Fibroblast of lung (primary cell): ENCODE data around the gene WDR12. TPM values are rescaled to one million over a fixed set of nuclear protein-coding genes. Genes with fewer than 3 reads are reported as not detected.
"Not testable (repeated sequence)": the region's sequence is repeated elsewhere in the genome, so short reads cannot be mapped to it uniquely, and the experiment has no call there.

Experiments
- DNase-seq, 2 donors: peaks; one replicate each; pipeline versions ENCODE4 v3.0.0 to v3.0.0-alpha.2; 2010; ENCODE audit warnings: low read depth in 2 of 2
- H2AFZ ChIP-seq: 2 replicates; pipeline ENCODE4 v1.5.1; 2012; ENCODE audit warnings: low read length, control low read depth, inconsistent platforms
- H3K27ac ChIP-seq: 2 replicates; pipeline ENCODE4 v1.5.1; 2011; ENCODE audit warnings: low read length, control low read depth; ENCODE audit not compliant: insufficient read depth
- H3K27me3 ChIP-seq: 2 replicates; pipeline ENCODE4 v1.5.1; 2011; ENCODE audit warnings: mild to moderate bottlenecking, low read length; ENCODE audit not compliant: control insufficient read depth, insufficient read depth
- H3K36me3 ChIP-seq: 2 replicates; pipeline ENCODE4 v1.5.1; 2011; ENCODE audit warnings: low read length; ENCODE audit not compliant: control insufficient read depth, insufficient read depth
- H3K4me1 ChIP-seq: 2 replicates; pipeline ENCODE4 v1.5.1; 2011; ENCODE audit warnings: low read length; ENCODE audit not compliant: control insufficient read depth, insufficient read depth; ENCODE audit errors: extremely low read depth
- H3K4me2 ChIP-seq: 2 replicates; pipeline ENCODE4 v1.5.1; 2011; ENCODE audit warnings: low read length, control low read depth; ENCODE audit not compliant: insufficient read depth; ENCODE audit errors: extremely low read depth
- H3K4me3 ChIP-seq, 4 experiments: fragments of 200-600 bp in 1 of 4; sonication (generic) in 1 of 4; replicated peaks in 1 of 4; 2 replicates each; pipeline ENCODE4 v1.5.1; 2011 to 2016; ENCODE audit warnings: low read length in 4 of 4, low read depth in 3 of 4, mild to moderate bottlenecking in 3 of 4, control low read depth in 2 of 4, inconsistent platforms in 1 of 4, mixed read lengths in 1 of 4; ENCODE audit not compliant: insufficient read depth in 1 of 4; ENCODE audit errors: control extremely low read depth in 1 of 4
- H3K79me2 ChIP-seq: 2 replicates; pipeline ENCODE4 v1.5.1; 2012; ENCODE audit warnings: mild to moderate bottlenecking, low read length, inconsistent platforms; ENCODE audit not compliant: control insufficient read depth, insufficient read depth
- H3K9ac ChIP-seq: 2 replicates; pipeline ENCODE4 v1.5.1; 2011; ENCODE audit warnings: mild to moderate bottlenecking, low read length, control low read depth; ENCODE audit not compliant: insufficient read depth
- H3K9me3 ChIP-seq: 2 replicates; pipeline ENCODE4 v1.5.1; 2012; ENCODE audit warnings: low read depth, low read length; ENCODE audit not compliant: control insufficient read depth, insufficient read depth
- H4K20me1 ChIP-seq: 2 replicates; pipeline ENCODE4 v1.5.1; 2011; ENCODE audit warnings: low read length; ENCODE audit not compliant: control insufficient read depth, insufficient read depth; ENCODE audit errors: extremely low read depth
- EZH2 ChIP-seq: IDR thresholded peaks from 2 replicates; pipeline ENCODE4 v1.5.1; 2012; ENCODE audit warnings: low read length, control low read depth, mild to moderate bottlenecking; ENCODE audit errors: missing control alignments
- polyA minus RNA-seq: library from RNA; depleted of rRNA, polyadenylated mRNA; stranded (reverse); fragments of >200 nt; gene quantifications from 2 replicates; pipeline ENCODE4 v1.2.3, GENCODE V29; 2011; ENCODE audit warnings: low replicate concordance
- polyA plus RNA-seq, 2 donors: library from polyadenylated mRNA; depleted of rRNA in 1 of 2; stranded (reverse) in 1 of 2; unstranded in 1 of 2; fragments of >200 nt; gene quantifications; 2 replicates each; pipeline ENCODE4 v1.2.1, GENCODE V29; 2011 to 2012; ENCODE audit warnings: missing spikeins in 1 of 2
- total RNA-seq: library from RNA; depleted of rRNA; stranded (reverse); fragments of >200 nt; gene quantifications from 2 replicates; pipeline ENCODE4 v1.2.1, GENCODE V29; 2014
- TF ChIP-seq, protein P1 (sequence below), 2 donors: IDR thresholded peaks in 1 of 2; conservative IDR thresholded peaks in 1 of 2; 1 replicate in 1 of 2; 2 replicates in 1 of 2; pipeline ENCODE4 v1.5.1; 2011 to 2012; ENCODE audit warnings: low read length in 2 of 2, control low read depth in 1 of 2, inconsistent platforms in 1 of 2, low read depth in 1 of 2, mild to moderate bottlenecking in 1 of 2

WDR12 gene
- total RNA-seq (26.4 and 31.1 TPM in 2 replicates), polyA plus RNA-seq (35.1 and 42.3 TPM in 2 replicates), polyA minus RNA-seq (3.3 and 13.1 TPM in 2 replicates)
- 33.0 and 44.7 TPM in 2 replicates for polyA plus RNA-seq (2012)

GRCh38 chr2:202911512-202912341 is at the start of gene WDR12, which contains the start of gene CARF:
Gene WDR12, minus strand, starts transcription at chr2:202911673. Its CDS starts 197 bp downstream, at chr2:202911476.
Gene CARF, plus strand, starts transcription at chr2:202912275. Its CDS starts 29,628 bp downstream, at chr2:202941903.
- no peaks in the 10 kb centered on the region for H3K9me3 ChIP-seq
- peak; percentile 95 to 96 for DNase-seq
- peak within 1 kb of the TSS; percentile 85 to 99 (median 94) for H3K4me3 ChIP-seq
- peak within 1 kb of the TSS; percentile 99 for H2AFZ ChIP-seq
- TF ChIP-seq EZH2: no peak
- TF ChIP-seq, protein P1, sequence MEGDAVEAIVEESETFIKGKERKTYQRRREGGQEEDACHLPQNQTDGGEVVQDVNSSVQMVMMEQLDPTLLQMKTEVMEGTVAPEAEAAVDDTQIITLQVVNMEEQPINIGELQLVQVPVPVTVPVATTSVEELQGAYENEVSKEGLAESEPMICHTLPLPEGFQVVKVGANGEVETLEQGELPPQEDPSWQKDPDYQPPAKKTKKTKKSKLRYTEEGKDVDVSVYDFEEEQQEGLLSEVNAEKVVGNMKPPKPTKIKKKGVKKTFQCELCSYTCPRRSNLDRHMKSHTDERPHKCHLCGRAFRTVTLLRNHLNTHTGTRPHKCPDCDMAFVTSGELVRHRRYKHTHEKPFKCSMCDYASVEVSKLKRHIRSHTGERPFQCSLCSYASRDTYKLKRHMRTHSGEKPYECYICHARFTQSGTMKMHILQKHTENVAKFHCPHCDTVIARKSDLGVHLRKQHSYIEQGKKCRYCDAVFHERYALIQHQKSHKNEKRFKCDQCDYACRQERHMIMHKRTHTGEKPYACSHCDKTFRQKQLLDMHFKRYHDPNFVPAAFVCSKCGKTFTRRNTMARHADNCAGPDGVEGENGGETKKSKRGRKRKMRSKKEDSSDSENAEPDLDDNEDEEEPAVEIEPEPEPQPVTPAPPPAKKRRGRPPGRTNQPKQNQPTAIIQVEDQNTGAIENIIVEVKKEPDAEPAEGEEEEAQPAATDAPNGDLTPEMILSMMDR (conservative IDR thresholded peaks at IDR 0.05 in 1 of 2, IDR thresholded peaks at IDR 0.05 in 1 of 2; ENCODE audit: low read depth in 1 of 2, low read length in 2 of 2): no peak
- peak within 1 kb of the TSS; percentile 68 for H3K9ac ChIP-seq
- peaks cover 33% of the 10 kb centered on the region for H3K79me2 ChIP-seq
- H3K36me3 ChIP-seq: no peaks in the 10 kb centered on the region
- H3K27ac ChIP-seq: peak within 1 kb of the TSS; percentile 81
- no peaks in the 10 kb centered on the region for H4K20me1 ChIP-seq
- H3K4me1 ChIP-seq: no peaks in the 10 kb centered on the region
- H3K27me3 ChIP-seq: no peaks in the 10 kb centered on the region
- peak within 1 kb of the TSS; percentile 91 for H3K4me2 ChIP-seq

DNA sequence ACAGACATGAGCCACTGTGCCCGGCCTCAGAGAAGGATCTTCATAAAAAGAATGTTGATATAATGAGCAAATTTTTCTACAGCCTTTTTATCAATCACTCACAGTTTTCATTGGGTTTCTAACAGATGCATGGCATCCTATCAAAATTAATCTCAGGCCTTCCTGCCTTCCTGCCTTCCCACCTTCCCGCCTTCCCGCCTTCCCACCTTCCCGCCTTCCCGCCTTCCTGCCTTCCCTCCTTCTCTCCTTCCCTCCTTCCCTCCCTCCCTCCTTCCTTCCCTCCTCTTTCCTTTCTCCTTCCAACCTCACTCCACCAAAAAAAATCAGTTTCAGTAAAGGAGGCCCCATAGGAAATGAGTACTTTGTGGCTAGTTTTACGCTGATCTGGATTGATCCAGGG is 49.1 kb upstream of the WDR12 start:
- Histone ChIP-seq H3K4me1 (no peaks in the 10 kb centered on the region), H3K4me2 (no peak overlapping the region), H3K9me3 (no peaks in the 10 kb centered on the region), H3K4me3 (no peak overlapping the region), H2AFZ (no peak overlapping the region), H3K79me2 (no peaks in the 10 kb centered on the region), H3K27me3 (no peaks in the 10 kb centered on the region), H3K27ac (no peak overlapping the region), H3K36me3 (no peaks in the 10 kb centered on the region), H4K20me1 (no peaks in the 10 kb centered on the region), H3K9ac (no peak overlapping the region)
- TF ChIP-seq, protein P1 (conservative IDR thresholded peaks at IDR 0.05 in 1 of 2, IDR thresholded peaks at IDR 0.05 in 1 of 2; ENCODE audit: low read depth in 1 of 2, low read length in 2 of 2): no peak
- no peak for TF ChIP-seq EZH2
- DNase-seq: no peak

- H4K20me1 ChIP-seq: no peaks in the 10 kb centered on the region
- H3K4me2 ChIP-seq: no peak overlapping the region
- H3K4me3 ChIP-seq: no peak overlapping the region
- H3K9me3 ChIP-seq: no peaks in the 10 kb centered on the region
- H2AFZ ChIP-seq: no peak overlapping the region
- no peaks in the 10 kb centered on the region for H3K27me3 ChIP-seq
- H3K79me2 ChIP-seq: no peaks in the 10 kb centered on the region
- TF ChIP-seq, protein P1 (conservative IDR thresholded peaks at IDR 0.05 in 1 of 2, IDR thresholded peaks at IDR 0.05 in 1 of 2; ENCODE audit: low read depth in 1 of 2, low read length in 2 of 2): no peak
- no peak for TF ChIP-seq EZH2
- peak in 1 of 2 donors; percentile 16 for DNase-seq
- no peak overlapping the region for H3K27ac ChIP-seq
- no peak overlapping the region for H3K9ac ChIP-seq
- H3K36me3 ChIP-seq: no peaks in the 10 kb centered on the region
- no peaks in the 10 kb centered on the region for H3K4me1 ChIP-seq
Observed at GRCh38 chr2:202950592-202950991, 39.1 kb upstream of the WDR12 start.

DNA sequence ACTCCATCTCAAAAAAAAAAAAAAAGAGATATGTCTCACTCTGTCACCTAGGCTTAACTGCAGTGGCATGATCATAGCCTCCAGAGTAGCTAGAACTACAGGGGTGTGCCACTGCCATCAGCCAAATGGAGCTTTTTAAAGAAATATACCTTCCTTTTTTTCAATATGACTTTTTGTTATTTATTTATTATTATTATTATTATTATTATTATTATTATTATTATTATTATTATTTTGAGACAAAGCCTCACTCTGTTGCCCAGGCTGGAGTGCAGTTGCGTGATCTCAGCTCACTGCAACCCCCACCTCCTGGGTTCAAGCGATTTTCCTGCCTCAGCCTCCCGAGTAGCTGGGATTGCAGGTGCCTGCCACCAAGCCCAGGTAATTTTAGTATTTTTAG is 37.9 kb upstream of the WDR12 start:
- H4K20me1 ChIP-seq, H3K4me1 ChIP-seq, H3K79me2 ChIP-seq, H3K36me3 ChIP-seq, H3K27ac ChIP-seq, DNase-seq, H3K27me3 ChIP-seq, H3K4me3 ChIP-seq, H3K9me3 ChIP-seq, H3K4me2 ChIP-seq, H2AFZ ChIP-seq, H3K9ac ChIP-seq: not testable (repeated sequence)
